Tibial nerve (tissue), 3 donors: ENCODE results near the gene NOTCH4.

Source experiments
- CTCF ChIP-seq, 5 experiments: fragments of 200-600 bp in 3 of 5; fragments of 450-650 bp in 2 of 5; sonication (generic) in 3 of 5; IDR thresholded peaks; one replicate each; pipeline ENCODE4 v1.5.1; 2016 to 2019; ENCODE audit warnings: antibody characterized with exemption in 5 of 5, mild to moderate bottlenecking in 3 of 5, moderate library complexity in 2 of 5
- POLR2A ChIP-seq, 2 donors: fragments of 450-650 bp; IDR thresholded peaks; one replicate each; pipeline ENCODE4 v1.6.1; 2017; ENCODE audit warnings: antibody characterized with exemption in 2 of 2, mild to moderate bottlenecking in 2 of 2, moderate library complexity in 2 of 2

GRCh38 chr6:32183030-32183429 is 40.8 kb downstream of the NOTCH4 start:
- TF ChIP-seq CTCF (IDR thresholded peaks at IDR 0.05) (no peak), POLR2A (IDR thresholded peaks at IDR 0.05) (no peak)
